Mucosa of descending colon (tissue), 3 donors: ENCODE data around the gene HEYL. TPM values are rescaled to one million over a fixed set of nuclear protein-coding genes. Genes with fewer than 3 reads are reported as not detected.

Experiments used
- ATAC-seq: fragments of 200-7000 bp; cut with Tn5 transposase; one replicate; pipeline ENCODE4 v1.9.1; 2020; ENCODE audit warnings: mild to moderate bottlenecking, moderate library complexity
- DNase-seq, 3 donors: peaks; one replicate each; pipeline ENCODE4 v3.0.0-alpha.2; 2020
- H3K36me3 ChIP-seq: fragments of 200-600 bp; one replicate; pipeline ENCODE4 v1.8.0; 2021; ENCODE audit warnings: low read depth, mild to moderate bottlenecking
- H3K4me1 ChIP-seq: fragments of 200-600 bp; one replicate; pipeline ENCODE4 v1.8.0; 2021; ENCODE audit warnings: low read depth, mild to moderate bottlenecking
- H3K4me3 ChIP-seq: fragments of 200-600 bp; one replicate; pipeline ENCODE4 v1.8.0; 2021; ENCODE audit warnings: mild to moderate bottlenecking
- H3K9me3 ChIP-seq: fragments of 200-600 bp; one replicate; pipeline ENCODE4 v1.8.0; 2021; ENCODE audit warnings: mild to moderate bottlenecking
- intact Hi-C, 2 donors: fragments of 100-400 bp; cut with DNase I in 1 of 2; cut with micrococcal nuclease in 1 of 2; formaldehyde crosslinking; loops; one replicate each; pipeline versions ENCODE4 v1.11.0 to v1.11.1; 2022; cut with DNase I, micrococcal nuclease
- total RNA-seq, 3 donors: library from RNA; stranded (reverse); fragmentation: NEBNext Ultra II Directional in 2 of 3; extraction: Animal tissue kit (Norgen Biotek cat#: 25700) in 2 of 3; gene quantifications; one replicate each; pipeline versions ENCODE4 v1.2.1 to v1.2.4, GENCODE V29; 2021 to 2023
- TF ChIP-seq, protein P1 (sequence below): fragments of 200-600 bp; IDR thresholded peaks from one replicate; pipeline ENCODE4 v1.8.0; 2022; ENCODE audit warnings: antibody characterized with exemption, mild to moderate bottlenecking
- donor health status: DM: no; HTN: no; CAD: no; lungs with moderate emphysema.
- donor health status: DM: no; HTN: no; CAD: no.
- donor health status: DM: no; HTN: yes; CAD: no.

HEYL gene
- total RNA-seq, 3 donors from 2014 or later: 2.3 to 3.5 (median 2.4) TPM

DNA sequence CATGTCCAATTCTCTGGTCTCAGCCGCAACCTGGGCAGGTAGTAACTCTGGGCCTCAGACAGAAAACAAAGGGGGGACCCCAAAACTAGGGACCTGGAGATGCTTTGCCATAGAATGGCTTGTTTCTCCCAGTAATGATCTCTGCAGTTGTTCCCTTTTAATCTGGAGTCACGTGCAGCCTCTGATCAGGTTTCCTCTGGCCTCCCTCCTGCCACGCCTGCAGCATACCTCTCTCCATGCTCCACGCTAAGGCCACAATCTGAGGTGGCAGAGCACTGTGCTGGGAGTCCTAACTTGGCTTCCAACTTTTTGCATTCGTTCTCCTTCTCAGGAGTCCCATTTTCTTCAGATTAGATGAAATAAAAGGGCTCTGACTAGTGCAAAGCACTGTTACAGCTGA lies 64.8 kb downstream of the HEYL start:
- Histone ChIP-seq H3K36me3 (no peaks in the 10 kb centered on the region), H3K9me3 (no peaks in the 10 kb centered on the region), H3K4me3 (peak overlapping the region; percentile 80), H3K4me1 (peaks cover 33% of the 10 kb centered on the region)
- peak in 2 of 3 donors; percentile 45 to 47 for DNase-seq
- ATAC-seq: peak; percentile 48
- TF ChIP-seq, protein P1, sequence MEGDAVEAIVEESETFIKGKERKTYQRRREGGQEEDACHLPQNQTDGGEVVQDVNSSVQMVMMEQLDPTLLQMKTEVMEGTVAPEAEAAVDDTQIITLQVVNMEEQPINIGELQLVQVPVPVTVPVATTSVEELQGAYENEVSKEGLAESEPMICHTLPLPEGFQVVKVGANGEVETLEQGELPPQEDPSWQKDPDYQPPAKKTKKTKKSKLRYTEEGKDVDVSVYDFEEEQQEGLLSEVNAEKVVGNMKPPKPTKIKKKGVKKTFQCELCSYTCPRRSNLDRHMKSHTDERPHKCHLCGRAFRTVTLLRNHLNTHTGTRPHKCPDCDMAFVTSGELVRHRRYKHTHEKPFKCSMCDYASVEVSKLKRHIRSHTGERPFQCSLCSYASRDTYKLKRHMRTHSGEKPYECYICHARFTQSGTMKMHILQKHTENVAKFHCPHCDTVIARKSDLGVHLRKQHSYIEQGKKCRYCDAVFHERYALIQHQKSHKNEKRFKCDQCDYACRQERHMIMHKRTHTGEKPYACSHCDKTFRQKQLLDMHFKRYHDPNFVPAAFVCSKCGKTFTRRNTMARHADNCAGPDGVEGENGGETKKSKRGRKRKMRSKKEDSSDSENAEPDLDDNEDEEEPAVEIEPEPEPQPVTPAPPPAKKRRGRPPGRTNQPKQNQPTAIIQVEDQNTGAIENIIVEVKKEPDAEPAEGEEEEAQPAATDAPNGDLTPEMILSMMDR: no peak
- intact Hi-C loops: no loop called here

Other genes starting within 250 kb of the HEYL start
- gene BMP8A, start 148.0 kb downstream of the HEYL start, total RNA-seq: 1 to 10 TPM; 6.5 to 9.2 (median 8.2) TPM
- gene PABPC4, start 62.9 kb downstream of the HEYL start, total RNA-seq: 100 to 1,000 TPM; 124 to 208 (median 146) TPM
- under 1 TPM in 1 of 3 donors, not detected in 2; 0.27 TPM for gene NT5C1A, start 32.5 kb upstream of the HEYL start, total RNA-seq
- under 1 TPM in 2 of 3 donors, not detected in 1; 0.07 to 0.51 TPM for gene HPCAL4, start 51.8 kb upstream of the HEYL start, total RNA-seq
- 10 to 100 TPM; 30.9 to 46.8 (median 41.8) TPM for gene PPIE, start 99.2 kb upstream of the HEYL start, total RNA-seq
- gene OXCT2, start 131.7 kb upstream of the HEYL start, total RNA-seq: 1 to 10 TPM; 1.9 to 3.3 (median 2.2) TPM
- 10 to 100 TPM; 11.0 to 19.9 (median 18.7) TPM for gene BMP8B, start 149.2 kb upstream of the HEYL start, total RNA-seq
- gene TRIT1, start 243.9 kb upstream of the HEYL start, total RNA-seq: 10 to 100 TPM; 15.5 to 20.7 (median 19.3) TPM